EH (cell line): ENCODE results near the gene SLC35F3.

Experiments used
- DNase-seq: peaks from one replicate; pipeline ENCODE4 v3.0.0-alpha.2; 2015; ENCODE audit warnings: low read depth

The SLC35F3 gene

DNA sequence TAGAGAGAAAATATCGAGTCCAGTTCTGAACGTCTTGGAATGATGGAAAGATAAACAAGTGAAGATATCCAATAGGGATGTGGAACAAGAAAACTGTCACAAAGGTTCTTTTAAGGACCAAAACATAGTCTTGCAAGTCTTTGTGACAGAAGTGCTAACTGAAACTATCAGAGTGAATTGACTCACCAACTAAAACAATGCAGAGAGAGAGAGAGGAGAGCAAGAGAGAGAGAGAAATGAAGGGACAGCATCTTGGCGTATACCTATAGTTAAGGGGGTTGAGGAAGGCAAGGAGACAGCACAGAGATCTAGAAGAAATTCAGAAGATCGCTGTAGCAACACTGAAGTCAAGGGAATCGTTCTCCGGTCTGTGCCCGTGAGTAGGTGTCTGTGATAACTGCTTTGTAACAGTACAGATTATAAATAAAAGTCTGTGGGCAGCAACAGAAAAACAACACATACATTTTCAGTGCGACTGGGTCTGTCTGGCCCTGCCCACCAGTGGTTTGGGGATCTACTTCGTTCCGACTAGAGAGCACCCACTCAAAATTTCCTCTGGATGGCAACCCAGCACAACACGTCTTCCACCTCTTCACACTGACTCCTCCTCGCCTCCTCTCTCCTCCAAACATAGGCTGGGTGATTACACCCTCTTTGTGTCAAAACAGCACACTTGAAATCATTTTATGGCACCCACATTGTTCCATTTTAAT lies 464.0 kb downstream of the SLC35F3 start:
- no peak for DNase-seq

DNA sequence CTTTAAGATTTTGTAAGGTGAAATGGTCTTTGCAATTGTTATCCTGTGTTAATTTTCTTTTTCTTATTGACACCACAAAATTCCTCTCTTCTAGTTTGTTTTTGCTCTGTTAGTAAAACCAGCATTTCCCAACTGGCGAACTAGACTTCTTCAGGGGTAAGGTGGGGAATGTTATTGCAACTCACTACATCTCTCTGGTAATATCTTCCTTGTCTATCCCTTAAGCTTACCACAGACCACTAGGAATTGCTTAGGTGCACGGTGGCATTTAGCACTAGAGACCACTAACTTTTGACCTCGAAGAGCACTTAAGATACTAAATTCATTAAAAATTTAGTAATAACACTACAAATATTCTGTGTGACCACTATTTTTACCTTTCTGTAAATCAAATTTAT lies 464.6 kb downstream of the SLC35F3 start:
- no peak for DNase-seq

DNA sequence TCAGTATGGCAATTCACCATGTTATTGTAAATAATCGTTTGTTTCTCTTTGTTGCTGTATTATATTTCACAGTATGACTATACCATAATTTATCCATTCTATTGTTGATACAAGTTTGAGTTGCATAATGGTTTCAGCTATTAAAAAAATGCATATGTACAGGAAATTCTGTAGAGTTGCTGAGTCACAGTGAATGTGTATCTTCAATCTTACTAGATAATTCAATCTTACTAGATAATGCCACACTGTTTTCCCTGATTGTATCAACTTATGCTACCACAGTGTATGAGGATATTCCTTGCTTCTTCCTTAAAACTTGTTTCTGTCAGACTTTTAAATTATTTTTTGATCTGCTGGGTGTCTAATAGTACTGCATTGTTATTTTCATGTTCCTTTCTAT lies 465.3 kb downstream of the SLC35F3 start:
- DNase-seq: peak; percentile 52

DNA sequence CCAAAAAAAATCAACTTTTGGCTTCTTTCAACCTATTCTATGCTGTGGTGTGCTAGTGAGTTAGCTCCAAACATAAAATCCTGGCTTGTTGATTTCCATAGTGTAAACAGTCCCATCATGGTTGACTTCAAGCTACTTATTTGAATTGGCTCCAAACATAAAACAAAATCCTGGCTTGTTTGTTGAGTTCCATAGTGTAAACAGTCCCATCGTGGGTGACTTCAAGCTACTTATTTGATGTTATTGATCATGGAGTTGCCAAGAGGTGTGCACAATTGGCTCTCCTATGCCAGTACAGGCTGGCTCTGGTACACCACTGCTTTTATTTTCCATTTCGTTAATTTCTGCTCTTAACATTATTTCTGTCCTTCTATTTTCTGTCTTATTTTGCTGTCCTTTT lies 466.9 kb downstream of the SLC35F3 start:
- DNase-seq: no peak

DNA sequence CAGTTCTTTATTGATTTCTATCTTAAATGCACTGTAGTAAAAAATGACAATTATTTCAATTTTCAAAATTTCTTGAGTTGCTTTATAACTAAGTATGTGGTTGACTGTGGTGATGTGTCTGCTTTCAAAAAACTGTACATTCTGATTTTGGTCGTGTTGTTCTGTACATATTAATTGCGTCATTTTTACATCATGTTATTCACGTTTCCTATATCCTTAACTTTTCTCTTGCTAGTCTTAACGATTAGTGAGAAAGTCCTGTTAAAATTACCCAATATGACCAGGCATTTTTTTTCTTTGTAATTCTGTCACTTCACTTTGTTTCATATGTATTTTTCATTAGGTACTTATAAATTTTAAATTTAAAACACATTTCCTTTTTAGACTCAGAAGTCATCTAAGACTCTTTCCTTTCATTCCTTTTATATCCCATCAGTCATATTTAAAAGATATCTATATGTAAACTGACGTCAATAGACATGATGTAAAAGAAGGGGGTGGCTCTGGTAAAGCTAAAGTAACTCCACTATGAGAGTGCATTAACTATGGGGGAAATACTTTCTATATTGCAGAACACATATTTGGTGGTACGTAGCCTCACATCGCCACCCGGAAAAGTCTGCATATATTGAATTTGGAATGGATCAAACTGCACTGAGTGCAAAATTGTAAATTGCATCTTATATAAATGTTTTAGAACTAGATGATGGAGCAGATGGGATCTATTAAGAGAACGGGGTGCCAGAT lies 467.7 kb downstream of the SLC35F3 start:
- DNase-seq: peak; percentile 2

DNA sequence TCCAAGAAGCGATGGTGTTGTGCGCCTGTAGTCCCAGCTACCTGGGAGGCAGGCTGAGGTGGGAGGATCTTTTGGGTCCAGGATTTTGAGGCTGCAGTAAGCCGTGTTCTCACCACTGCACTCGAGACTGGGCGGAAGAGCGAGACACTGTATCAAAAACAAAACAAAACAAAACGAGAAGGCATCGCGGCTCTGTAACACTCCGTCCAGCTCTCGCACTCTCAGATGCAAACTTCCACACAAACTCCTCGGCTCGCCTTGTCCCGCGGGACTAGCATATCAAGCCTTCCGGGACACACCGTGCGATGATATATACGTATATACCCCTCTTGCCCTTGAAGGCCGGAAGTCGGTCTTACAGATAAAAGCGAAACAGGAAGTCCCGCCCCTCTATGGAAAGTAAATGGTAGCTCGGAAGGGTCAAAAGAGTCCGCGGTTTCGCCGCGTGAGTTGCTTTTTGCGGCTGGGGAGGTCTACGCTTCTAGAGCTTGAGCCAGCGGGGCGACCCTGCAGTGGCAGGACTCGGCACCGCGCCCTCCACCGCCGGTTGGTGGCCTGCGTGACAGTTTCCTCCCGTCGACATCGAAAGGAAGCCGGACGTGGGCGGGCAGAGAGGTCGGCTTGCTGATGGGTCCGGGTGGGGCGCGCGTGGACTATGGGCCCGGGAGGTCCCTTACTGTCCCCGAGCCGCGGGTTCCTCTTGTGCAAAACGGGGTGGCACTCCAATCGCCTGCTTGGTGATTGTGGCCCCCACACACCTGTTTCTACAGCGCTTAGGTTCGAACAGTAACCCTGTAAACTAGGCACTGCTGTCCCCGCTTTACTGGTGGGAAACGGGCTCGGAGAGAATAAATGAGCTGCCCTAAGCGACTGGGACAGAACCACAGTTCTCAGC lies 468.8 kb downstream of the SLC35F3 start, which contains the start of gene COA6:
COA6 (plus strand) TSS at position 393 of the 895 bp plus-strand sequence; CDS start at position 404, 11 bp downstream.
- peak; percentile 97 for DNase-seq

DNA sequence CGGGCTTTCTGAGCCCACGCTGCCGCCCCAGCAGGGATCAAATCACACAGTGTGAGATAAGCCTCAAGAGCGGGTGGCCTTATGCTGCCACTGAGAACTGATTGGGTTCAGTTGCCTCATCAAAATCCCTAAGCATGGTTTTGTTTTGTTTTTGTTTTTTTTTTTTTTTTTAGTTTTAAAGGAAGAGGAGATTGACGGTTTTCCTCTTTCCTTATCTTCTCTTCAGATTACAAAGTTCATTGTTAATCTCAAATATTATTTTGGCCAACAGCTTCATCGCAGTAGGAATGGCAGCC lies 469.4 kb downstream of the SLC35F3 start:
- DNase-seq: no peak
